SH-SY5Y (cell line): ENCODE results near the gene CLEC7A.

ENCODE experiments used
- GATA2 ChIP-seq: IDR thresholded peaks from 2 replicates; pipeline ENCODE4 v1.6.1; 2011; ENCODE audit warnings: mild to moderate bottlenecking, low read depth, low read length
- GATA3 ChIP-seq: IDR thresholded peaks from 2 replicates; pipeline ENCODE4 v1.6.1; 2011; ENCODE audit warnings: low read depth, mild to moderate bottlenecking, low read length, moderate library complexity

The CLEC7A gene

DNA sequence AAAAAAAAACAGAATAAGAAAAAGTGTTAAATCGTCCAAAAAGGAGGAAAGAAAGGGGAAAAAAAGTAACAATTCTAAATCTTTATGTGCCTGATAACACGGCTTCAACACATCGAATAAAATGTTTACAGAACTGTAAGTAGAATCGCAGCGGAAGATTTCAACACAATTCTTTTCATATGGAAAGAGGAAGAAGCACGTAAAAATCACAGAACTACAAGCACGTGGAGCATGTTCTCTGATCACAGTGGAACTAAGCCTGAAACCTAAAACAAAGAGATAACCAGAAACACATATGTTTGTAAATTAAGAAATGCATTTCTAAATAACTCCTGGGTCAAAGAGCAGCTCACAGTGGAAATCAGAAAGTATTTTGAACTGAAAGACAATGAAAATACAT lies 8.7 kb downstream of the CLEC7A start:
- TF ChIP-seq GATA2 (no peak), GATA3 (no peak)

DNA sequence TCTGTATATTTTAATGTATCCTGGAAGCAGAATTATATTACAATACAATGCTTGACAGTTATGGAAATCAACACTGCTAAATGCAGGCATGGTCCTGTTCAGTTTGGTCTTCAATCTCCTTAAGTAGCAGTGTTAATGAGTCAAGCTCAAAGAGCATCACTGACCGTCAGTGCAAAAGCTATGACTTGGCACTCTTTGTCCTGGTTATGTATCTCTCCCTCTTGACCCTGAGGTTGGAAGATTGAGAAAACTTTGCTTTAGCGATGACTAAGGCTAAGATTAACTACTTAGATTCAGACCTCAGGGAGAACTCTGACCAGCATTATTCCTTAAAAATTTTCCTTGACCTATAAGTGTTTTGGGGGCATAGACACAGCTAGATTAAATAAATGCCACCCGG lies 10.9 kb downstream of the CLEC7A start:
- TF ChIP-seq GATA2, result no peak
- no peak for TF ChIP-seq GATA3

DNA sequence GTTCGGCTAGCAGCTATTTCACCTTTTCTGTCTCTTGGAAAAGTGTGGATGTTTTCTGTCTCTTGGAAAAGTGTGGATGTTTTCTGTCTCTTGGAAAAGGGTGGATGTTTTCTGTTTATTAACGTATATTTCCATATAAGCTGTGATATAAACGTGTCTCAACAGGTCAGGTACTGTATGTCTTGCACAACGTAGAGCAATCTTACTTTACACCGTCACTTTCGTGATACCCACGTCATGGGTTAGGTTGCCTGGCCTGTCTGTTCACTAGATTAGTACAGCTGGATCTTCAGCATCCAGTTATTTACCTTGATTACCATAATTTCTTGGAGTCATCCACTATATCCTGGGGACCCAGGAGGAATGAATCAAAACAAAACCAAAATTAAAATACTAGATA lies 14.1 kb downstream of the CLEC7A start:
- TF ChIP-seq GATA2 (no peak), GATA3 (no peak)

DNA sequence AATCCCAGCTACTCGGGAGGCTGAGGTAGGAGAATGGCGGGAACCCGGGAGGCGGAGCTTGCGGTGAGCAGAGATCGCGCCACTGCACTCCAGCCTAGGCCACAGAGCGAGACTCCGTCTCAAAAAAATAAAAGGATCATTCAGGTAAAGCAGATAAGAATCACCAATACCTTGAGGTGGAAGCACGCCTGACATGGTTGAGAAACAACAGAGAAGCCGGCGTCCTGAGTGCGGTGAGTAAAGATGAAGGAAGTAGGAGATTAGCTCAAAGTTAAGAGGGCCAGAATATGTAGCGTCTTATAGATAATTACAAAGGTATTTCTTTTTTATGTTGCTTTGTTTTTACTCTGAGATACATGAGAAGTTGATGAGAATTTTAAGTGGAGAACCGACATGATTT lies 14.7 kb downstream of the CLEC7A start:
- no peak for TF ChIP-seq GATA2
- TF ChIP-seq GATA3, result no peak

DNA sequence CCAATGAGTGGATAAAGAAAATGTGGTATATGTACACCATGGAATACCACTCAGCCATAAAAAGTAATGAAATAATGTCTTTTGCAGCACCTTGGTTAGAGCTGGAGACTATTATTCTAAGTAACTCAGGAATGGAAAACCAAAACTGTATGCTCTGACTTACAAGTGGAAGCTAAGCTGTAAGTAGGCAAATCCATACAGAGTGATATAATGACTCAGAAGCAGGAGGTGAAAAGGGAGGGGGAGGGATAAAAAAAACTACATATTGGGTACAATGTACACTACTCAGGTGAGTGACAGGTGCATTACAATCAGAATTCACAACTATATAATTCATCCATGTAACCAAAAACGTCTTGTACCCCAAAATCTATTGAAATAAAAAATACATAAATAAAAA lies 16.1 kb downstream of the CLEC7A start:
- TF ChIP-seq GATA3, result no peak
- no peak for TF ChIP-seq GATA2

DNA sequence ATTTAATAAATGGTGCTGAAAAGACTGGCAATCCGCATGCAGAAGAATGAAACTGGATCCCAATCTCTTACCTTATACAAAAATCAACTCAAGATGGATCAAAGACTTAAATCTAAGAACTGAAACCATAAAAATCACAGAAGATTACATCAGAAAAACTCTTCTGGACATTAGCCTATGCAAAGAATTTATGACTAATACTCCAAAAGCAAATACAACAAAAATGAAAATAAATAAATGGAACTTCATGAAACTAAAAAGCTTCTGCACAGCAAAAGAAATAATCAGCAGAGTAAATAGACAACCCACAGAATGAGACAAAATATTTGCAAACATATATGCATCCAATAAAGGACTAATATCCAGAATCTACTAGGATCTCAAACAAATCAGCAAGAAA lies 16.9 kb downstream of the CLEC7A start:
- TF ChIP-seq GATA3, result no peak
- TF ChIP-seq GATA2, result no peak

DNA sequence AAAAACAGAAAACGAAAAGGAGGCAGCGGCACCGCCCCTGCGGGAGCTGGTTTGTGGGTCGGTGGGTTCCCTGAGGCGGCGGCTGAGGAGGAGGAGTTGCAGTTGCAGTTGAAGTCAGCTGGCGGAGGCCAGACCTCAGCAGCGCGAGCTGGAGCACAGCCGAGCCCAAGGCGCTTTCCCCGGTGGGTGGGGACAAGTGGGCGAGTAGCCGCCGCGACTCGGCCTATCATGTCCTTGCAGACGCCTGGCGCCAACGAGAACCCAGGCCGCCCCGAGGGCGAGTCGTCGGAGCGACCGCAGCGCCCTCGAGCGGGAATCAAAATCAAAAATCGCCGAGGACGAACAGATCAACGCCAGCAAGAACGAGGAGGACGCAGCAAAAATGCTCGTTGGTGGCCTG lies 18.5 kb downstream of the CLEC7A start:
- no peak for TF ChIP-seq GATA3
- no peak for TF ChIP-seq GATA2

DNA sequence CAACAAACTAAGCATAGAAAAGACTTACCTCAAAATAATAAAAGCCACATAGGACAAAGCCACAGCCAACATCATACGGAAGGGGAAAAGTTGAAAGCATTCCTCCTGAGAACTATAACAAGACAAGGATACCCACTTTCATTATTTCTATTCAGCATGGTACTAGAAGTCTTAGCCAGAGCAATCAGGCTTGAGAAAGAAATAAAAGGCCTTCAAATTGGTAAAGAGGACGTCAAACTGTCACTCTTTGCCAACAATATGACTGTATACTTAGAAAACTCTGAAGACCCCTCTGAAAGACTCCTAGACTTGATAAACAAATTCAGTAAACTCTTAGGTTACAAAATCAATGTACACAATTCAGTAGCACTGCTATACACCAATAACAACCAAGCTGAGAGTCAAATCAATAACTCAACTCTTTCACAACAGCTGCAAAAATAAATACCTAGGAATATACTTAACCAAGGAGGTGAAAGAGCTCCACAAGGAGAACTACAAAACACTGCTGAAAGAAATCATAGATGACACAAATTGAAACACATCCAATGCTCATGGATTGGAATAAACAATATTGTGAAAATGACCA lies 19.6 kb downstream of the CLEC7A start:
- TF ChIP-seq GATA3 (no peak), GATA2 (no peak)

DNA sequence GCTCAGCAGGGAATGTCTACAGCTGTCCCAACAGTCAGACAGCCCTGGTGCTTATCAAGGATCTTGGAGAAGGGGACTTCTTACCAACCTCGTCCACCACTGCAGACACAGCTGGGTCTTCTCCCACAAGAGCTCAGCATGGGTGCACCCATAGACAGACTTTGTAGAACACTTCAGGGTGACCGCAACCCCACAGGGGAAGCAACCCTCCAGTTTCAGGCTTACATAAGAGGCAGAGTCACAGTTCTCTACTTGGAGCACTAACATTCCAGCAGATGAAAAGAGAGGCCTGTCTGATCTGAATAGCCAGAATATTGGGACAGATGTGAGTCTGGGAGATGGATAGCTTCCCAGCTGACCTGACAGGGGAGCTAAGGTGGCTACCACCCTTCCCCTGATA lies 27.7 kb downstream of the CLEC7A start:
- TF ChIP-seq GATA3 (no peak), GATA2 (no peak)

DNA sequence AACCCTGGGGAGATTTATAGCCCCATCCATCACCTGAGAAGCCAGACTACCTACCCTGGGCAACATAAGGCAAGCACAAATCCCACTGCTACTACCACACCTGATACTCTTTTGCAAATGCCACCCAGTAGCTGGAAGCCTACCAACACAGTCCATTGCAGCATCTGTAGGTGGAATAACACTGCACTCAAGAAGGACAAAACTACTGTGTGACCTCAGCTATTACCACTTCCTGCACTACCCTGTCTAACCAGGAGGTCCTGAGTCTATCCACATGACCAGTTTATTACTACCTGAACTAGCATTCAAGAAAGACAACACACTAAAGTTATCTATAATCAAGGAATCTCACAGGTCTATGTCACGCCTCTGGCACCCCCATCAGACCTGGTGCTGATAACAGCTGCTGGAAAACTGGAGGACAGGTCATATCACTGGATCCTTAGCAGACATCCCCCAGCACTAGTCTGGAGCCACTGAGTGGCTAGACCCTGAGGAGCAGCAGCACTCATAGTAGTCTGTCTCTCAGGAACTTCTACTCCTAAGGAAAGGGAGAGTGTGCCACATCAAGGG lies 28.3 kb downstream of the CLEC7A start:
- TF ChIP-seq GATA2, result no peak
- no peak for TF ChIP-seq GATA3

DNA sequence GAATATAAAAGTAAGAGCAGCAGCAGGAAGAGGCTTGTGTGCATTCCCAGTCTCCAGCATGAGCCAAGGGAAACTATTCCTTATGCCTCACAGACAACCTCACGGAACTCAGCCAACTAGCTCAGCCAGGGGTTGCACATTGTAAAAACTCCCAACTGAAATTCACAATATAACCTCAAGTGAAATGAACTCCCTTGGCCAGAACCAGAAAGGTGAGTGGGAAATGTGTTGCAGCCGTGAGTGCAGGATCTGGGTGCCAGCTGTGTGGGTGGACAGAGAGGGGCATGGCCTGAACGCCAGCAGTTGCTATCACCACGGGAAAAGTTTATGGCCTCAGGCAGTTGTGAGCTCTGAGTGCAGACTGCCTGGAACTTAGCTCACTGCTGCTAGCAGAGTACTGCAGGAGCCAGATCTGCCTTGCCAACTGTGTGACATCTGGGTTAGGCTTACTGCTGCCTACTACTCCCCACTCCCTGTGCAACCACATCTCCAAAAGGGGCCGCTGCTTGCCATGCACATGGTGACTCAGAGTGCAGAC lies 28.9 kb downstream of the CLEC7A start:
- no peak for TF ChIP-seq GATA2
- no peak for TF ChIP-seq GATA3

DNA sequence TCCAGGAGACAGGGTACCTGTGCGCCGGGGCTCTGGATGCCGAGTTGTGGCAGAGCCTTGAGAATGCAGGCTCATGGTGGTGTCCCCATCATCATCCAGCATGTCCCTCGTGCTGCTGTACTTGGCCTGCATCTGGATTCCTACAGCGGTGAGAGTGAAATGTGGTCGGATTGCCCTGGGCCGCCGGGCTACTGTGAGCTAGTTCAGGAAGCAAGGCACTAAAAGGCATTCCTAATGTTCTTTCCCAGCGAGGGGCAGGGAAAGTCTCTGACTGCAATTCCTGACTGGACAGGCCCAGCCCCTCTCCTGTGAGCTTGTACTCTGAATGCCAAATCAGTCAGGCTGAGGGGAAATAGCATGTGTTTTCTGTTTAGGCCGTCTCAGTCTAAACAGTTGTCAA lies 31.2 kb downstream of the CLEC7A start, which contains the start of gene CLEC1A:
CLEC1A (minus strand) TSS at position 195 of the 400 bp plus-strand sequence; CDS start at position 132, 63 bp downstream.
- no peak for TF ChIP-seq GATA3
- no peak for TF ChIP-seq GATA2

DNA sequence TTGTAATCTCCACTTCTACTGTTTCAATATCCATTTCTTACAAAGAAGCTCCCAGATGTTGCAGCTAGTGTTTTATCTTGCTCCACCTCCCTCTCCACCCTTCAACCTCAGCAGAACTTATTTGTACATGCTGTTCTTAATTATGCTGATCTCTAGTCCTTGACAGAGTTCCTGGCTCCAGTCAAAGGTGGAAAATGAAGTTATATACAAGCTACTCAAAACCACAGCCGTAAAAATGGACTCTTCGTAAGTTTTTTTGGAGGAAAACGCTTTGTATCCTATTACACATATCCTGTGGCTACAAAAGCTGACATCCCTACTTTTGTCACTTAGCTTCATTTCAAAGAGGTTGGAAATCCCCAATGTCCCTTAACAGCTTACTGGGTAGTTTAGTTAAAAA lies 32.5 kb downstream of the CLEC7A start:
- TF ChIP-seq GATA2 (no peak), GATA3 (no peak)

DNA sequence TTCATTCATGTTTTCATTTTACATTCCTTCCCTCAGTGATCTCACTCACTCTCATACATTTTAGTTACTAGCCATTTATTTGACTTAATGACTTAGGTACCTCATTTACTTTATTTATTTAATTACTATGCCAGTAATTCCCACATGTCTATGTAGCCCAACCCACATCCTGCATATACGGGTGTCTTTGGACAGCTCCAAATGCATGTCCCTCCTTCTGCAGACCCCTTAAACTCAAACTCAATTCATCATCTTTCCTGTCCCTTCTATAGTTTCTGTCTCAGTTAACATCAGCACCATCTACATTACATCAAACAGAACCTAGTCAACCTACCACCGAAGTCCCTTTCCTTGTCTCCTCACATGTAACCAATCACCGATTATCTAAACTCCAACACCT lies 34.0 kb downstream of the CLEC7A start:
- no peak for TF ChIP-seq GATA2
- no peak for TF ChIP-seq GATA3

DNA sequence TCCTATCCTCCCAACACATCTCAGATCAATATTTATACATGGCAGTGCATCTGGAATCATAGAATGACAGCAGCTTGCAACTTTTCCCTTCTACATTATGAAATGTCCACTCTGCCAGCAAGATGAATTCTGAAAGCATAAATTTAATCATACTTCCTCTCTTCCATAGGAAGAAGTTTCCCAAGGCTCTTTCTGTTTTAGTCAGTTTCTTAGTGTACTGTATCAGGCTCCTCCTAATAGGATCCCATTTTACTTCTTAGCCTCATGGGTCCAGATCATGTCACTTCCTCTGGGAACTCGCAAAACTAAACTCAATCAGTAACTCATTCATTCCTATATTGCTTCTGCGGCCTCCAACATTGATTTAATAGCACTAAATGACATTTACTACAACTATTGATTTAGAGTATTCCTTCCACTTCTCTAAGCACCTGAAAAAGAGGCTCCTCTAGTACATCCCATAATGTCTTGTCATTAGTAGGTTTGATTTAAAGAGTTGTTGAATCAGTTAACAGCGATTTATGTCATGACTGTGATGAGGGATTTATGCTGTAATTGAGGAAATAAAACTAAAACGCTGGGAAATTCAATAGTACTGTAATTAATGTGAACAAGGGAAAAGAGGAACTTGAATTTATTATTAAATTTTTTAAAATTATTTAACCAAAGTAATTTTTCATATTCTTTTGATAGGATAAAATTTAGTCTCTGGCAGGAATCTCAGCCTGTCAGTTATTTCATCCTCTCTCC lies 35.2 kb downstream of the CLEC7A start:
- no peak for TF ChIP-seq GATA3
- no peak for TF ChIP-seq GATA2
